ENCODE measurements around the gene RAI1. TPM values are rescaled to one million over a fixed set of nuclear protein-coding genes. Genes with fewer than 3 reads are reported as not detected.

The RAI1 gene
- total RNA-seq, 1 donor from 2014 or later, result 25.1 TPM

GRCh38 chr17:17851103-17852002 is 170.1 kb downstream of the RAI1 start:
- intact Hi-C loops (cut with micrococcal nuclease), result loop anchor here (5.0 to 10.0 kb wide), 2 partner anchors 121 to 183 kb away; partner anchors contain the start of genes ATPAF2, DRC3, GID4 and TOM1L2

- intact Hi-C loops (cut with micrococcal nuclease), result loop anchor here (5.0 to 10.0 kb wide), 2 partner anchors 119 to 182 kb away; partner anchors contain the start of genes ATPAF2, DRC3, GID4 and TOM1L2
These were observed 171.7 kb downstream of the RAI1 start for GRCh38 chr17:17852930-17853329.

- intact Hi-C loops (cut with micrococcal nuclease), result loop anchor here (5.0 to 10.0 kb wide), 2 partner anchors 118 to 181 kb away; partner anchors contain the start of genes ATPAF2, DRC3, GID4 and TOM1L2
These were observed 172.7 kb downstream of the RAI1 start for GRCh38 chr17:17853811-17854447.

GRCh38 chr17:17855976-17856375 is 174.7 kb downstream of the RAI1 start:
- intact Hi-C loops (cut with micrococcal nuclease), result loop anchor here (10.0 kb wide), 1 partner anchor 179 kb away; the partner anchor contains the start of genes ATPAF2 and GID4

DNA sequence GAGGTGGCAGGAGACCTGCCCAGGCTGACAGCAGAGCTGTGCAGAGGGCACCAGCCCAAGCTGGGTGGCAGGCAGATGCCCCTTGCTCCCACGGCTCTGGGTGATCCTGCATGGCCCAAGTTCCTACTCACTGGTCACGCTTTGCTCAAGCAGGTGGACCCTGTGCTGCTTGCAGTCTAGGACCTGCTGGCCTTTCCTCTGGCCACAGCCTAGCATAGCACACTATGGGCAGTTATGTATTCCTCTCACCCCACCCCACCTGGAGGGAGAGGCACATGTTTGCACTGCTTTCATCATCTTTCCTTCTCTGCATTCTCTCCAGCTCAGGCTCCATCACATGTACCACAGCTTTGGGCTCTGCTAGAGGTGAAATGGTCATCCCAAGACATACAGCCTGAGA is 175.1 kb downstream of the RAI1 start:
- intact Hi-C loops (cut with micrococcal nuclease), result loop anchor here (10.0 kb wide), 1 partner anchor 178 kb away; the partner anchor contains the start of genes ATPAF2 and GID4

- intact Hi-C loops (cut with micrococcal nuclease), result loop anchor here (10.0 kb wide), 1 partner anchor 177 kb away; the partner anchor contains the start of genes ATPAF2 and GID4
These were observed 176.2 kb downstream of the RAI1 start for GRCh38 chr17:17857496-17857895.

- intact Hi-C loops (cut with micrococcal nuclease), result loop anchor here (1.0 to 10.0 kb wide), 4 partner anchors 48 to 179 kb away; partner anchors contain the start of genes ATPAF2, GID4 and RAI1
These were observed 178.9 kb downstream of the RAI1 start for GRCh38 chr17:17859909-17860765.

GRCh38 chr17:17860766-17861107 is 179.5 kb downstream of the RAI1 start:
- intact Hi-C loops (cut with micrococcal nuclease), result loop anchor here (1.0 kb wide), 3 partner anchors 48 to 179 kb away; partner anchors contain the start of gene RAI1

Other genes starting within 250 kb of the RAI1 start
- gene MED9, start 204.5 kb upstream of the RAI1 start, total RNA-seq, result 12.5 and 14.6 TPM in 2 replicates
- 0.80 and 0.82 TPM in 2 replicates for gene RASD1, start 185.1 kb upstream of the RAI1 start, total RNA-seq
- gene PEMT, start 89.8 kb upstream of the RAI1 start, total RNA-seq, result 17.0 and 22.5 TPM in 2 replicates
- 170 and 175 TPM in 2 replicates for gene SREBF1, start 155.5 kb downstream of the RAI1 start, total RNA-seq

Measured in T-helper 2 cell treated with Interferon-gamma antibody and Interleukin-4, amounts not matched to agents 100 ng/mL and 5 ng/mL, for 36 hours (primary cell).